NB4 (cell line): ENCODE data around the gene MACROD2.
"Not testable (repeated sequence)": the region's sequence is repeated elsewhere in the genome, so short reads cannot be mapped to it uniquely, and the experiment has no call there.

Experiments used
- DNase-seq: peaks from one replicate; pipeline ENCODE4 v3.0.0; 2010; ENCODE audit warnings: low read depth
- H3K4me3 ChIP-seq: one replicate; pipeline ENCODE4 v1.5.1; 2011; ENCODE audit warnings: mild to moderate bottlenecking, low read depth, low read length, moderate library complexity
- CTCF ChIP-seq: IDR thresholded peaks from one replicate; pipeline ENCODE4 v1.5.1; 2012; ENCODE audit warnings: low read depth, low read length
- MAX ChIP-seq: IDR thresholded peaks from 2 replicates; pipeline ENCODE4 v1.6.1; 2011; ENCODE audit warnings: low read depth, low read length
- MYC ChIP-seq: IDR thresholded peaks from 2 replicates; pipeline ENCODE4 v1.6.1; 2011; ENCODE audit warnings: low read depth, low read length
- POLR2A ChIP-seq: IDR thresholded peaks from 2 replicates; pipeline ENCODE4 v1.6.1; 2011; ENCODE audit warnings: mild to moderate bottlenecking; ENCODE audit not compliant: insufficient read length; ENCODE audit errors: extremely low read depth

Gene MACROD2

GRCh38 chr20:14207591-14207990, 212.3 kb downstream of the MACROD2 start:
- no peak for DNase-seq
- H3K4me3 ChIP-seq = no peak overlapping the region
- TF ChIP-seq MAX = no peak
- no peak for TF ChIP-seq CTCF
- no peak for TF ChIP-seq MYC
- no peak for TF ChIP-seq POLR2A

GRCh38 chr20:14208956-14209355, 213.6 kb downstream of the MACROD2 start:
- no peak overlapping the region for H3K4me3 ChIP-seq
- DNase-seq = no peak
- TF ChIP-seq CTCF (no peak), POLR2A (no peak), MYC (no peak), MAX (no peak)

GRCh38 chr20:14210146-14210545, 214.8 kb downstream of the MACROD2 start:
- no peak for DNase-seq
- no peak overlapping the region for H3K4me3 ChIP-seq
- TF ChIP-seq MYC (no peak), POLR2A (no peak), MAX (no peak), CTCF (no peak)

GRCh38 chr20:14214046-14214445, 218.7 kb downstream of the MACROD2 start:
- no peak overlapping the region for H3K4me3 ChIP-seq
- TF ChIP-seq MAX = no peak
- no peak for TF ChIP-seq MYC
- no peak for TF ChIP-seq CTCF
- no peak for TF ChIP-seq POLR2A
- peak; percentile 9 for DNase-seq

- DNase-seq, H3K4me3 ChIP-seq: not testable (repeated sequence)
Measured at GRCh38 chr20:14215880-14216279, 220.6 kb downstream of the MACROD2 start.

GRCh38 chr20:14219801-14220461, 224.6 kb downstream of the MACROD2 start:
- no peak overlapping the region for H3K4me3 ChIP-seq
- TF ChIP-seq MAX (no peak), MYC (no peak), POLR2A (no peak), CTCF (no peak)
- DNase-seq = no peak
